GM08714 (cell line): Measurements from ENCODE around the gene SPTBN1.

Experiments
- H3K4me3 ChIP-seq: fragments of 200-500 bp; sonication (Bioruptor generic); 2 replicates; pipeline ENCODE4 v1.5.1; 2014; ENCODE audit warnings: mild to moderate bottlenecking, low read length, inconsistent platforms
- ZNF274 ChIP-seq: IDR thresholded peaks from 2 replicates; pipeline ENCODE4 v1.6.1; 2012; ENCODE audit warnings: mild to moderate bottlenecking, low read depth, low read length

SPTBN1 gene

GRCh38 chr2:54446122-54446521 lies 10.0 kb upstream of the SPTBN1 start:
- TF ChIP-seq ZNF274, result no peak
- H3K4me3 ChIP-seq, result no peak overlapping the region

GRCh38 chr2:54446625-54447024 lies 9.5 kb upstream of the SPTBN1 start:
- no peak for TF ChIP-seq ZNF274

GRCh38 chr2:54454548-54455130 lies 1.5 kb upstream of the SPTBN1 start:
- no peak overlapping the region for H3K4me3 ChIP-seq
- no peak for TF ChIP-seq ZNF274

More at GRCh38 chr2:54446625-54447024, 9.5 kb upstream of the SPTBN1 start:
- no peak overlapping the region for H3K4me3 ChIP-seq

GRCh38 chr2:54455131-54455562 lies 980 bp upstream of the SPTBN1 start:
- no peak for TF ChIP-seq ZNF274
- H3K4me3 ChIP-seq, result no peak overlapping the region; the same call in 1 of the 2 replicates

- TF ChIP-seq ZNF274, result no peak
Observed at GRCh38 chr2:54456362-54456611, 160 bp downstream of the SPTBN1 start.

GRCh38 chr2:54456612-54457322 lies 640 bp downstream of the SPTBN1 start:
- peak overlapping the region; percentile 57 for H3K4me3 ChIP-seq
- no peak for TF ChIP-seq ZNF274

More at GRCh38 chr2:54456362-54456611, 160 bp downstream of the SPTBN1 start:
- H3K4me3 ChIP-seq, result peak overlapping the region; percentile 57

GRCh38 chr2:54457323-54458023 lies 1.3 kb downstream of the SPTBN1 start:
- peak overlapping the region; percentile 57 for H3K4me3 ChIP-seq
- no peak for TF ChIP-seq ZNF274

GRCh38 chr2:54459037-54459441 lies 2.9 kb downstream of the SPTBN1 start:
- no peak for TF ChIP-seq ZNF274
- no peak overlapping the region for H3K4me3 ChIP-seq

GRCh38 chr2:54461261-54461660 lies 5.1 kb downstream of the SPTBN1 start:
- H3K4me3 ChIP-seq, result no peak overlapping the region
- no peak for TF ChIP-seq ZNF274

- TF ChIP-seq ZNF274, result no peak
- no peak overlapping the region for H3K4me3 ChIP-seq
Observed at GRCh38 chr2:54464341-54464740, 8.2 kb downstream of the SPTBN1 start.

- no peak for TF ChIP-seq ZNF274
- H3K4me3 ChIP-seq, result no peak overlapping the region
Observed at GRCh38 chr2:54465143-54465542, 9.0 kb downstream of the SPTBN1 start.

GRCh38 chr2:54466870-54467269 lies 10.7 kb downstream of the SPTBN1 start:
- no peak for TF ChIP-seq ZNF274
- no peak overlapping the region for H3K4me3 ChIP-seq

- no peak overlapping the region for H3K4me3 ChIP-seq
Observed at GRCh38 chr2:54468673-54469072, 12.5 kb downstream of the SPTBN1 start.

GRCh38 chr2:54469484-54470053 lies 13.4 kb downstream of the SPTBN1 start:
- H3K4me3 ChIP-seq, result no peak overlapping the region
- TF ChIP-seq ZNF274, result no peak

More at GRCh38 chr2:54468673-54469072, 12.5 kb downstream of the SPTBN1 start:
- TF ChIP-seq ZNF274, result no peak
